Ascending aorta (tissue), 2 donors: Measurements from ENCODE around the gene ZNF555. TPM values are rescaled to one million over a fixed set of nuclear protein-coding genes. Genes with fewer than 3 reads are reported as not detected.

ENCODE experiments used
- DNase-seq, 2 donors: peaks; one replicate each; pipeline ENCODE4 v3.0.0-alpha.2; 2019; ENCODE audit warnings: low spot score in 2 of 2
- H3K27ac ChIP-seq, 2 donors: fragments of 200-600 bp; sonication (generic); one replicate each; pipeline ENCODE4 v1.5.1; 2016 to 2017; ENCODE audit warnings: mild to moderate bottlenecking in 1 of 2
- H3K27me3 ChIP-seq: fragments of 200-600 bp; sonication (generic); one replicate; pipeline ENCODE4 v1.5.1; 2017
- H3K36me3 ChIP-seq, 2 donors: fragments of 200-600 bp; sonication (generic); one replicate each; pipeline ENCODE4 v1.5.1; 2016
- H3K4me1 ChIP-seq, 2 donors: fragments of 200-600 bp; sonication (generic); one replicate each; pipeline ENCODE4 v1.5.1; 2016 to 2017; ENCODE audit warnings: mild to moderate bottlenecking in 1 of 2
- H3K4me3 ChIP-seq, 2 donors: fragments of 200-600 bp; sonication (generic); one replicate each; pipeline ENCODE4 v1.5.1; 2016 to 2017; ENCODE audit warnings: mild to moderate bottlenecking in 1 of 2
- H3K9me3 ChIP-seq, 2 donors: fragments of 200-600 bp; sonication (generic); one replicate each; pipeline ENCODE4 v1.5.1; 2016
- CTCF ChIP-seq, 3 experiments: fragments of 200-600 bp in 2 of 3; fragments of 450-650 bp in 1 of 3; sonication (generic) in 2 of 3; IDR thresholded peaks; one replicate each; pipeline ENCODE4 v1.5.1; 2016 to 2019; ENCODE audit warnings: antibody characterized with exemption in 3 of 3, mild to moderate bottlenecking in 1 of 3, moderate library complexity in 1 of 3
- intact Hi-C: fragments of 100-400 bp; cut with DNase I; formaldehyde crosslinking; loops from one replicate; pipeline ENCODE4 v1.15.1; 2023
- total RNA-seq: library from RNA; depleted of rRNA; stranded (reverse); fragments of >200 nt; gene quantifications from one replicate; pipeline ENCODE4 v1.1.0, GENCODE V29; 2016

ZNF555 gene
- total RNA-seq, 1 donor from 2014 or later: 6.8 TPM

GRCh38 chr19:2845107-2845506 lies 3.8 kb downstream of the ZNF555 start:
- Histone ChIP-seq H3K27ac (no peak overlapping the region), H3K9me3 (peaks cover 12 to 51% of the 10 kb centered on the region in 2 donors), H3K36me3 (peaks cover 7 to 27% of the 10 kb centered on the region in 2 donors), H3K27me3 (no peaks in the 10 kb centered on the region), H3K4me1 (peaks cover 0 to 10% of the 10 kb centered on the region in 2 donors), H3K4me3 (no peak overlapping the region)
- DNase-seq: no peak
- TF ChIP-seq CTCF (IDR thresholded peaks at IDR 0.05): no peak
- intact Hi-C loops: no loop called here

GRCh38 chr19:2846180-2846894 lies 5.1 kb downstream of the ZNF555 start:
- intact Hi-C loops: no loop called here
- H3K9me3 ChIP-seq: peaks cover 20 to 63% of the 10 kb centered on the region in 2 donors
- no peak overlapping the region for H3K4me3 ChIP-seq
- DNase-seq: no peak
- peaks cover 0 to 10% of the 10 kb centered on the region in 2 donors for H3K4me1 ChIP-seq
- TF ChIP-seq CTCF (IDR thresholded peaks at IDR 0.05): no peak
- H3K36me3 ChIP-seq: peaks cover 19 to 39% of the 10 kb centered on the region in 2 donors
- no peaks in the 10 kb centered on the region for H3K27me3 ChIP-seq
- no peak overlapping the region for H3K27ac ChIP-seq

- H3K27ac ChIP-seq: no peak overlapping the region
- H3K4me3 ChIP-seq: no peak overlapping the region
- H3K27me3 ChIP-seq: no peaks in the 10 kb centered on the region
- H3K4me1 ChIP-seq: peaks cover 0 to 3% of the 10 kb centered on the region in 2 donors
- DNase-seq: no peak
- peaks cover 30 to 51% of the 10 kb centered on the region in 2 donors for H3K36me3 ChIP-seq
- no peak for TF ChIP-seq CTCF (IDR thresholded peaks at IDR 0.05)
- peaks cover 32 to 75% of the 10 kb centered on the region in 2 donors for H3K9me3 ChIP-seq
- intact Hi-C loops: no loop called here
These were observed 6.2 kb downstream of the ZNF555 start for GRCh38 chr19:2847507-2847906.

- no peaks in the 10 kb centered on the region for H3K4me1 ChIP-seq
- intact Hi-C loops: no loop called here
- H3K27me3 ChIP-seq: no peaks in the 10 kb centered on the region
- no peak overlapping the region for H3K4me3 ChIP-seq
- peaks cover 42 to 62% of the 10 kb centered on the region in 2 donors for H3K36me3 ChIP-seq
- DNase-seq: no peak
- peaks cover 43 to 86% of the 10 kb centered on the region in 2 donors for H3K9me3 ChIP-seq
- TF ChIP-seq CTCF (IDR thresholded peaks at IDR 0.05): no peak
- no peak overlapping the region for H3K27ac ChIP-seq
These were observed 7.3 kb downstream of the ZNF555 start for GRCh38 chr19:2848616-2849015.

- peaks cover 52 to 97% of the 10 kb centered on the region in 2 donors for H3K9me3 ChIP-seq
- no peak overlapping the region for H3K4me3 ChIP-seq
- intact Hi-C loops: loop anchor here (10.0 kb wide), 1 partner anchor 186 kb away; no protein-coding TSS in a partner anchor
- no peak for DNase-seq
- H3K4me1 ChIP-seq: no peaks in the 10 kb centered on the region
- H3K36me3 ChIP-seq: peaks cover 48 to 77% of the 10 kb centered on the region in 2 donors
- no peaks in the 10 kb centered on the region for H3K27me3 ChIP-seq
- TF ChIP-seq CTCF (IDR thresholded peaks at IDR 0.05): no peak
- no peak overlapping the region for H3K27ac ChIP-seq
These were observed 9.1 kb downstream of the ZNF555 start for GRCh38 chr19:2850256-2850925.
